Measurements from ENCODE around the gene FAM234B. TPM values are rescaled to one million over a fixed set of nuclear protein-coding genes. Genes with fewer than 3 reads are reported as not detected.
A peak's percentile ranks its signal among the peaks of the same experiment; 100 is the strongest.

Gene FAM234B
- total and polyA plus RNA-seq, 2 donors from 2014 or later, result 9.6 TPM

GRCh38 chr12:13090054-13090453, 45.9 kb downstream of the FAM234B start:
- DNase-seq (no peak), FAIRE-seq (no peak)
- Histone ChIP-seq H3K9ac (ENCODE audit: low read length in 3 of 3) (no peak overlapping the region), H3K36me3 (ENCODE audit: control insufficient read depth in 2 of 3, insufficient read depth in 3 of 3, low read length in 3 of 3) (no peaks in the 10 kb centered on the region), H3K9me3 (ENCODE audit: control insufficient read depth in 2 of 3, insufficient read depth in 1 of 3, low read length in 3 of 3) (no peaks in the 10 kb centered on the region), H3K4me3 (ENCODE audit: low read length in 3 of 3) (no peak overlapping the region), H3K4me1 (ENCODE audit: control insufficient read depth in 2 of 3, insufficient read depth in 2 of 3, low read depth in 1 of 3, low read length in 3 of 3) (peaks cover 0 to 2% (median under 1%) of the 10 kb centered on the region in 3 donors), H3K27me3 (ENCODE audit: control insufficient read depth, insufficient read depth, low read length) (no peaks in the 10 kb centered on the region), H3K27ac (ENCODE audit: low read depth in 2 of 2, low read length in 2 of 2) (no peak overlapping the region)
- TF ChIP-seq, protein P1, sequence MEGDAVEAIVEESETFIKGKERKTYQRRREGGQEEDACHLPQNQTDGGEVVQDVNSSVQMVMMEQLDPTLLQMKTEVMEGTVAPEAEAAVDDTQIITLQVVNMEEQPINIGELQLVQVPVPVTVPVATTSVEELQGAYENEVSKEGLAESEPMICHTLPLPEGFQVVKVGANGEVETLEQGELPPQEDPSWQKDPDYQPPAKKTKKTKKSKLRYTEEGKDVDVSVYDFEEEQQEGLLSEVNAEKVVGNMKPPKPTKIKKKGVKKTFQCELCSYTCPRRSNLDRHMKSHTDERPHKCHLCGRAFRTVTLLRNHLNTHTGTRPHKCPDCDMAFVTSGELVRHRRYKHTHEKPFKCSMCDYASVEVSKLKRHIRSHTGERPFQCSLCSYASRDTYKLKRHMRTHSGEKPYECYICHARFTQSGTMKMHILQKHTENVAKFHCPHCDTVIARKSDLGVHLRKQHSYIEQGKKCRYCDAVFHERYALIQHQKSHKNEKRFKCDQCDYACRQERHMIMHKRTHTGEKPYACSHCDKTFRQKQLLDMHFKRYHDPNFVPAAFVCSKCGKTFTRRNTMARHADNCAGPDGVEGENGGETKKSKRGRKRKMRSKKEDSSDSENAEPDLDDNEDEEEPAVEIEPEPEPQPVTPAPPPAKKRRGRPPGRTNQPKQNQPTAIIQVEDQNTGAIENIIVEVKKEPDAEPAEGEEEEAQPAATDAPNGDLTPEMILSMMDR (IDR thresholded peaks at IDR 0.05; ENCODE audit: borderline replicate concordance, extremely low read depth, insufficient read depth), result no peak
- intact Hi-C loops (cut with DNase I), result no loop called here

DNA sequence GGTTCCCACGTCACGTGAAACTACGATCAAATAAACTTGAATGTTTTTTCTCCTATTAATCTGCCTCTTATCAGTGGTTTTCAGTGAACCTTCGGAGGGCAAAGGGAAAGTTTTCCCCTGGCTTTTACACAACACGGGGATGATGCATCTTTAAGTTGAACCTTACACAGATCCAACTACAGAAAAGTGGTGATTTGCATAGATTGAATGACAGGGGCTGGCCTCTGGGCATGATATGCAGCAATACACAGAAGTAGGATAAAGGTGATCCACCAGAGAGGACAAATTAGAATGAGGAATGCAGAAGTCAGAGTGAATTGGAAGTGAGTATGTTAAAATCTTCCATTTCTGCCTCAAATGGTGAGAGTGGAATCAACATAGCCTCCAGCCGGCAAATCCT, 47.7 kb downstream of the FAM234B start:
- Histone ChIP-seq H3K9ac (ENCODE audit: low read length in 3 of 3) (no peak overlapping the region), H3K27me3 (ENCODE audit: control insufficient read depth, insufficient read depth, low read length) (no peaks in the 10 kb centered on the region), H3K4me3 (ENCODE audit: low read length in 3 of 3) (no peak overlapping the region), H3K4me1 (ENCODE audit: control insufficient read depth in 2 of 3, insufficient read depth in 2 of 3, low read depth in 1 of 3, low read length in 3 of 3) (peaks cover 0 to 8% (median 0%) of the 10 kb centered on the region in 3 donors), H3K36me3 (ENCODE audit: control insufficient read depth in 2 of 3, insufficient read depth in 3 of 3, low read length in 3 of 3) (no peaks in the 10 kb centered on the region), H3K9me3 (ENCODE audit: control insufficient read depth in 2 of 3, insufficient read depth in 1 of 3, low read length in 3 of 3) (no peaks in the 10 kb centered on the region), H3K27ac (ENCODE audit: low read depth in 2 of 2, low read length in 2 of 2) (no peak overlapping the region)
- FAIRE-seq, result no peak
- DNase-seq, result no peak
- TF ChIP-seq, protein P1 (IDR thresholded peaks at IDR 0.05; ENCODE audit: borderline replicate concordance, extremely low read depth, insufficient read depth), result no peak
- intact Hi-C loops (cut with DNase I), result no loop called here

- Histone ChIP-seq H3K4me1 (ENCODE audit: control insufficient read depth in 2 of 3, insufficient read depth in 2 of 3, low read depth in 1 of 3, low read length in 3 of 3) (peaks cover 0 to 8% (median 2%) of the 10 kb centered on the region in 3 donors), H3K4me3 (ENCODE audit: low read length in 3 of 3) (no peak overlapping the region), H3K9ac (ENCODE audit: low read length in 3 of 3) (no peak overlapping the region), H3K36me3 (ENCODE audit: control insufficient read depth in 2 of 3, insufficient read depth in 3 of 3, low read length in 3 of 3) (no peaks in the 10 kb centered on the region), H3K9me3 (ENCODE audit: control insufficient read depth in 2 of 3, insufficient read depth in 1 of 3, low read length in 3 of 3) (no peaks in the 10 kb centered on the region), H3K27ac (ENCODE audit: low read depth in 2 of 2, low read length in 2 of 2) (no peak overlapping the region), H3K27me3 (ENCODE audit: control insufficient read depth, insufficient read depth, low read length) (no peaks in the 10 kb centered on the region)
- FAIRE-seq, result no peak
- TF ChIP-seq, protein P1 (IDR thresholded peaks at IDR 0.05; ENCODE audit: borderline replicate concordance, extremely low read depth, insufficient read depth), result no peak
- no peak for DNase-seq
- intact Hi-C loops (cut with DNase I), result no loop called here
Observed at GRCh38 chr12:13093191-13093847, 49.1 kb downstream of the FAM234B start.

DNA sequence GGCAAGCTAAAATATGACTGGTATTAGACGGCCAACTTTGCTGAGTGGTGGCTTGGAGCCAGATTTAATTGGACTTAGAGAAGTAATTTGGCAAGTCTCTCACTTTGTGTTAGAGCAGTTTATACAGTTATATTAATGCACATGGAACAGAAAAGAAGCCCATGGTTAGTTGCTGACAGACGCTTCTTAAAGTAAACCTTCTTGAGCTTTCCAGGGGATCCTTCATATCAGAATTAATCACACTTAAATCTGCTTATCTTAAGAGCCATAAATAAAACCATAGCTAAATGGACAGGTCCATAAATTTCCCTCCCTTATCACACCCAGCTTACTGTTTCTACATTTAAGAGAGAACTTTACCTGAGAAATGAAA, 49.7 kb downstream of the FAM234B start:
- Histone ChIP-seq H3K9me3 (ENCODE audit: control insufficient read depth in 2 of 3, insufficient read depth in 1 of 3, low read length in 3 of 3) (no peaks in the 10 kb centered on the region), H3K27ac (ENCODE audit: low read depth in 2 of 2, low read length in 2 of 2) (no peak overlapping the region), H3K4me3 (ENCODE audit: low read length in 3 of 3) (no peak overlapping the region), H3K36me3 (ENCODE audit: control insufficient read depth in 2 of 3, insufficient read depth in 3 of 3, low read length in 3 of 3) (no peaks in the 10 kb centered on the region), H3K27me3 (ENCODE audit: control insufficient read depth, insufficient read depth, low read length) (no peaks in the 10 kb centered on the region), H3K4me1 (ENCODE audit: control insufficient read depth in 2 of 3, insufficient read depth in 2 of 3, low read depth in 1 of 3, low read length in 3 of 3) (peaks cover 2 to 13% (median 5%) of the 10 kb centered on the region in 3 donors), H3K9ac (ENCODE audit: low read length in 3 of 3) (no peak overlapping the region)
- TF ChIP-seq, protein P1 (IDR thresholded peaks at IDR 0.05; ENCODE audit: borderline replicate concordance, extremely low read depth, insufficient read depth), result no peak
- intact Hi-C loops (cut with DNase I), result no loop called here
- DNase-seq (peak in 1 of 5 donors; percentile 37), FAIRE-seq (no peak)
